Caco-2 (cell line): Measurements from ENCODE around the gene TBX15. TPM values are rescaled to one million over a fixed set of nuclear protein-coding genes. Genes with fewer than 3 reads are reported as not detected.

Experiments used
- BruUV-seq: library from RNA; stranded (reverse); fragments of 400-500 nt; replicated peaks from 2 replicates; lab custom pipeline; 2021; lab: Mats Ljungman, UMichigan
- CTCF ChIA-PET: fragments of 300-600 bp; sonication (Branson Sonifier 250); formaldehyde crosslinking; loops from one replicate; lab custom pipeline; 2022; ENCODE audit warnings: antibody characterized with exemption; lab: Charles Lee
- POLR2A ChIA-PET: fragments of 300-600 bp; sonication (Branson Sonifier 250); formaldehyde crosslinking; loops from one replicate; lab custom pipeline; 2022; ENCODE audit warnings: antibody characterized with exemption; lab: Charles Lee
- DNase-seq, 2 experiments: peaks; one replicate each; pipeline versions ENCODE4 v3.0.0 to v3.0.0-alpha.2; 2020 to 2022
- H3K27me3 ChIP-seq: replicated peaks from 2 replicates; pipeline ENCODE4 v1.6.0; 2011; ENCODE audit warnings: low read length; ENCODE audit not compliant: control insufficient read depth, insufficient read depth
- H3K36me3 ChIP-seq: 2 replicates; pipeline ENCODE4 v1.5.1; 2011; ENCODE audit warnings: low read length; ENCODE audit not compliant: control insufficient read depth, insufficient read depth
- H3K4me1 ChIP-seq: fragments of 250-450 bp; sonication (Bioruptor Pico); 2 replicates; pipeline ENCODE4 v1.5.1; 2020; ENCODE audit warnings: mild to moderate bottlenecking
- H3K4me3 ChIP-seq: 2 replicates; pipeline ENCODE4 v1.5.1; 2011; ENCODE audit warnings: low read depth, mild to moderate bottlenecking, control low read depth, low read length
- H3K9me3 ChIP-seq: fragments of 250-450 bp; sonication (Bioruptor Pico); 2 replicates; pipeline ENCODE4 v1.5.1; 2020; ENCODE audit warnings: mild to moderate bottlenecking, moderate library complexity
- H3K27ac Mint-ChIP-seq: one replicate; pipeline ENCODE4 v1.8.0; 2022; ENCODE audit warnings: mixed read lengths; ENCODE audit not compliant: unreplicated experiment
- H3K27me3 Mint-ChIP-seq: one replicate; pipeline ENCODE4 v1.8.0; 2022; ENCODE audit warnings: mixed read lengths; ENCODE audit not compliant: insufficient read depth, unreplicated experiment
- H3K36me3 Mint-ChIP-seq: one replicate; pipeline ENCODE4 v1.8.0; 2022; ENCODE audit warnings: mild to moderate bottlenecking, mixed read lengths; ENCODE audit not compliant: insufficient read depth, unreplicated experiment
- H3K4me1 Mint-ChIP-seq: one replicate; pipeline ENCODE4 v1.8.0; 2022; ENCODE audit warnings: low read depth, mixed read lengths; ENCODE audit not compliant: unreplicated experiment
- H3K4me3 Mint-ChIP-seq: one replicate; pipeline ENCODE4 v1.8.0; 2022; ENCODE audit warnings: mild to moderate bottlenecking, moderate library complexity, mixed read lengths; ENCODE audit not compliant: unreplicated experiment
- H3K9me3 Mint-ChIP-seq: one replicate; pipeline ENCODE4 v1.8.0; 2022; ENCODE audit warnings: mixed read lengths; ENCODE audit not compliant: unreplicated experiment
- CTCF ChIP-seq, 2 experiments: fragments of 200-600 bp in 1 of 2; IDR thresholded peaks; 1 replicate in 1 of 2; 2 replicates in 1 of 2; pipeline versions ENCODE4 v1.5.1 to v1.8.0; 2011 to 2022; ENCODE audit warnings: antibody characterized with exemption in 1 of 2, control low read depth in 1 of 2, inconsistent platforms in 1 of 2, low read depth in 1 of 2, low read length in 1 of 2, mild to moderate bottlenecking in 1 of 2, moderate library complexity in 1 of 2; ENCODE audit not compliant: insufficient read depth in 1 of 2, severe bottlenecking in 1 of 2, unreplicated experiment in 1 of 2
- intact Hi-C: fragments of 100-400 bp; cut with micrococcal nuclease; formaldehyde crosslinking; loops from one replicate; pipeline ENCODE4 v1.10.0; 2022; ENCODE audit not compliant: unreplicated experiment
- total RNA-seq: library from RNA; stranded (reverse); gene quantifications from 2 replicates; pipeline ENCODE4 v1.2.3, GENCODE V29; 2022

Gene TBX15
- total RNA-seq, 1 experiment from 2014 or later: 0.11 TPM

- no peaks in the 10 kb centered on the region for H3K4me1 Mint-ChIP-seq
- ChIA-PET CTCF (no interaction called here), POLR2A (no interaction called here)
- no peak overlapping the region for H3K4me3 ChIP-seq
- no peaks in the 10 kb centered on the region for H3K36me3 ChIP-seq
- BruUV-seq: no TSS peak
- no peaks in the 10 kb centered on the region for H3K9me3 Mint-ChIP-seq
- DNase-seq: no peak
- no peaks in the 10 kb centered on the region for H3K9me3 ChIP-seq
- no peaks in the 10 kb centered on the region for H3K27me3 ChIP-seq
- no peak for TF ChIP-seq CTCF (IDR thresholded peaks at IDR 0.05; ENCODE audit: insufficient read depth in 1 of 2, low read depth in 1 of 2, low read length in 1 of 2, severe bottlenecking in 1 of 2, unreplicated experiment in 1 of 2)
- no peak overlapping the region for H3K27ac Mint-ChIP-seq
- H3K4me1 ChIP-seq: no peaks in the 10 kb centered on the region
- H3K27me3 Mint-ChIP-seq: no peaks in the 10 kb centered on the region
- intact Hi-C loops: no loop called here
- no peaks in the 10 kb centered on the region for H3K36me3 Mint-ChIP-seq
- H3K4me3 Mint-ChIP-seq: no peak overlapping the region
These were observed 110.3 kb downstream of the TBX15 start for GRCh38 chr1:118877668-118878396.

GRCh38 chr1:118871582-118872171 lies 116.5 kb downstream of the TBX15 start:
- H3K4me1 Mint-ChIP-seq: no peaks in the 10 kb centered on the region
- no peak overlapping the region for H3K4me3 Mint-ChIP-seq
- Histone ChIP-seq H3K9me3 (no peaks in the 10 kb centered on the region), H3K4me3 (no peak overlapping the region), H3K36me3 (no peaks in the 10 kb centered on the region), H3K4me1 (no peaks in the 10 kb centered on the region), H3K27me3 (no peaks in the 10 kb centered on the region)
- no peaks in the 10 kb centered on the region for H3K9me3 Mint-ChIP-seq
- ChIA-PET CTCF (no interaction called here), POLR2A (no interaction called here)
- H3K27me3 Mint-ChIP-seq: peaks cover 5% of the 10 kb centered on the region
- no peak for TF ChIP-seq CTCF (IDR thresholded peaks at IDR 0.05; ENCODE audit: insufficient read depth in 1 of 2, low read depth in 1 of 2, low read length in 1 of 2, severe bottlenecking in 1 of 2, unreplicated experiment in 1 of 2)
- no TSS peak for BruUV-seq
- H3K36me3 Mint-ChIP-seq: no peaks in the 10 kb centered on the region
- intact Hi-C loops: no loop called here
- no peak overlapping the region for H3K27ac Mint-ChIP-seq
- DNase-seq: no peak

- Histone ChIP-seq H3K9me3 (no peaks in the 10 kb centered on the region), H3K27me3 (no peaks in the 10 kb centered on the region), H3K36me3 (no peaks in the 10 kb centered on the region), H3K4me1 (no peaks in the 10 kb centered on the region), H3K4me3 (no peak overlapping the region)
- intact Hi-C loops: no loop called here
- H3K27ac Mint-ChIP-seq: no peak overlapping the region
- H3K4me3 Mint-ChIP-seq: no peak overlapping the region
- H3K27me3 Mint-ChIP-seq: peaks cover 5% of the 10 kb centered on the region
- H3K36me3 Mint-ChIP-seq: no peaks in the 10 kb centered on the region
- CTCF ChIA-PET: no interaction called here
- H3K4me1 Mint-ChIP-seq: no peaks in the 10 kb centered on the region
- no peak for TF ChIP-seq CTCF (IDR thresholded peaks at IDR 0.05; ENCODE audit: insufficient read depth in 1 of 2, low read depth in 1 of 2, low read length in 1 of 2, severe bottlenecking in 1 of 2, unreplicated experiment in 1 of 2)
- no peaks in the 10 kb centered on the region for H3K9me3 Mint-ChIP-seq
- no TSS peak for BruUV-seq
- DNase-seq: no peak
- POLR2A ChIA-PET: no interaction called here
These were observed 119.8 kb downstream of the TBX15 start for GRCh38 chr1:118868387-118868786.
